PC-9 (cell line): ENCODE results near the gene ABHD16A. TPM values are rescaled to one million over a fixed set of nuclear protein-coding genes. Genes with fewer than 3 reads are reported as not detected.

Experiments used
- BruUV-seq: library from RNA; stranded (reverse); fragments of 400-500 nt; replicated peaks from 2 replicates; lab custom pipeline; 2021; lab: Mats Ljungman, UMichigan
- CTCF ChIA-PET: fragments of 300-600 bp; sonication (Branson Sonifier 250); formaldehyde crosslinking; loops from one replicate; lab custom pipeline; 2022; ENCODE audit warnings: antibody characterized with exemption; lab: Charles Lee
- POLR2A ChIA-PET: fragments of 300-600 bp; sonication (Branson Sonifier 250); formaldehyde crosslinking; loops from one replicate; lab custom pipeline; 2022; ENCODE audit warnings: antibody characterized with exemption; ENCODE audit not compliant: unreplicated experiment; lab: Charles Lee
- DNase-seq, 2 experiments: peaks; one replicate each; pipeline versions ENCODE4 v3.0.0 to v3.0.0-alpha.2; 2015 to 2022; ENCODE audit warnings: mixed read lengths in 1 of 2
- H2AFZ ChIP-seq: fragments of 200-600 bp; sonication (generic); 2 replicates; pipeline ENCODE4 v1.8.1; 2017; ENCODE audit warnings: antibody characterized with exemption
- H3F3A ChIP-seq: fragments of 200-600 bp; sonication (generic); 2 replicates; pipeline ENCODE4 v1.8.1; 2017; ENCODE audit warnings: antibody characterized with exemption, mild to moderate bottlenecking, low read depth; ENCODE audit not compliant: insufficient read depth
- H3K27ac ChIP-seq: fragments of 200-600 bp; sonication (generic); 2 replicates; pipeline ENCODE4 v1.6.1; 2016; ENCODE audit warnings: mixed run types
- H3K27me3 ChIP-seq: fragments of 200-600 bp; sonication (generic); 2 replicates; pipeline ENCODE4 v1.6.1; 2016; ENCODE audit warnings: low read depth, mixed run types; ENCODE audit not compliant: insufficient read depth
- H3K36me3 ChIP-seq: fragments of 200-600 bp; sonication (generic); 2 replicates; pipeline ENCODE4 v1.6.1; 2016; ENCODE audit warnings: low read depth, mixed run types
- H3K4me1 ChIP-seq: fragments of 200-600 bp; sonication (generic); replicated peaks from 2 replicates; pipeline ENCODE4 v1.6.1; 2016; ENCODE audit warnings: mixed run types; ENCODE audit not compliant: insufficient read depth
- H3K4me2 ChIP-seq: fragments of 200-600 bp; sonication (generic); 2 replicates; pipeline ENCODE4 v1.6.1; 2017; ENCODE audit warnings: mixed run types
- H3K4me3 ChIP-seq: fragments of 200-600 bp; sonication (generic); 2 replicates; pipeline ENCODE4 v1.6.1; 2016; ENCODE audit warnings: mixed run types
- H3K79me2 ChIP-seq: fragments of 200-600 bp; sonication (generic); 2 replicates; pipeline ENCODE4 v1.6.1; 2017; ENCODE audit warnings: low read depth, mixed run types
- H3K9me2 ChIP-seq: fragments of 200-600 bp; sonication (generic); 2 replicates; pipeline ENCODE4 v1.8.1; 2017; ENCODE audit warnings: mild to moderate bottlenecking; ENCODE audit not compliant: insufficient read depth
- H3K9me3 ChIP-seq: fragments of 200-600 bp; sonication (generic); 2 replicates; pipeline ENCODE4 v1.8.1; 2016; ENCODE audit warnings: low read depth; ENCODE audit not compliant: insufficient read depth
- H4K20me1 ChIP-seq: fragments of 200-600 bp; sonication (generic); 2 replicates; pipeline ENCODE4 v1.8.1; 2017; ENCODE audit not compliant: insufficient read depth
- EZH2 ChIP-seq: fragments of 200-600 bp; sonication (generic); IDR thresholded peaks from 2 replicates; pipeline ENCODE4 v1.8.0; 2017; ENCODE audit warnings: antibody characterized with exemption, low read depth
- intact Hi-C: fragments of 100-400 bp; cut with micrococcal nuclease; formaldehyde crosslinking; loops from one replicate; pipeline ENCODE4 v1.10.0; 2022; ENCODE audit not compliant: unreplicated experiment
- total RNA-seq: library from RNA; stranded (reverse); gene quantifications from 2 replicates; pipeline ENCODE4 v1.2.3, GENCODE V29; 2021
- TF ChIP-seq, protein P1 (sequence below): fragments of 200-600 bp; sonication (generic); conservative IDR thresholded peaks from 2 replicates; pipeline ENCODE4 v1.6.1; 2017; ENCODE audit warnings: mixed run types, antibody characterized with exemption, mild to moderate bottlenecking, moderate library complexity

Gene ABHD16A
- total RNA-seq, 1 experiment from 2014 or later = 35.2 TPM

DNA sequence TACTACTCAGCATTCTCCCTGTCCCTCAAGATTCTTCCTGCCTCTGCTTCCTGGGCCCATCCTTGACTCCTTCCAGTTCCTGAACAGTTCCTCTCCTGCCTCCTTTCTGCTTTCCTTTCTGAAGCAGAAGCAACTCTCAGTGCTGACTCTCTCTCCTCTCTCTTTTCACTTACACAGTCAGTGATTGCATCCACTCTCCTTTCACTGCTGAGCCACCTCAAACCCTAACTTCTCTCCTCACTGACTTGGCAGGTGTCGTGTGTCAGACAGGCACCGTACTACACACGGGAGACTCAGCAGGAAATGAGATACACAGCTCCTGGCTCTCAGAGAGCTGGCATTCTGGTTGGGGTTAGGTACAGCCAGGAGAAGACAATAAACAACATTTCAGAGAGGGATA, 5.6 kb downstream of the ABHD16A start:
- Histone ChIP-seq H3K9me3 (no peaks in the 10 kb centered on the region), H2AFZ (no peak overlapping the region), H3F3A (no peaks in the 10 kb centered on the region), H3K36me3 (peaks cover 6% of the 10 kb centered on the region; the same call in 1 of the 2 replicates), H3K9me2 (no peaks in the 10 kb centered on the region), H3K79me2 (peaks cover 23% of the 10 kb centered on the region), H3K4me2 (no peak overlapping the region), H4K20me1 (no peaks in the 10 kb centered on the region; the same call in 1 of the 2 replicates), H3K4me3 (no peak overlapping the region), H3K27me3 (no peaks in the 10 kb centered on the region), H3K27ac (no peak overlapping the region), H3K4me1 (peaks cover 9% of the 10 kb centered on the region; the same call in 1 of the 2 replicates)
- CTCF ChIA-PET = no interaction called here
- TF ChIP-seq EZH2 = no peak
- TF ChIP-seq, protein P1, sequence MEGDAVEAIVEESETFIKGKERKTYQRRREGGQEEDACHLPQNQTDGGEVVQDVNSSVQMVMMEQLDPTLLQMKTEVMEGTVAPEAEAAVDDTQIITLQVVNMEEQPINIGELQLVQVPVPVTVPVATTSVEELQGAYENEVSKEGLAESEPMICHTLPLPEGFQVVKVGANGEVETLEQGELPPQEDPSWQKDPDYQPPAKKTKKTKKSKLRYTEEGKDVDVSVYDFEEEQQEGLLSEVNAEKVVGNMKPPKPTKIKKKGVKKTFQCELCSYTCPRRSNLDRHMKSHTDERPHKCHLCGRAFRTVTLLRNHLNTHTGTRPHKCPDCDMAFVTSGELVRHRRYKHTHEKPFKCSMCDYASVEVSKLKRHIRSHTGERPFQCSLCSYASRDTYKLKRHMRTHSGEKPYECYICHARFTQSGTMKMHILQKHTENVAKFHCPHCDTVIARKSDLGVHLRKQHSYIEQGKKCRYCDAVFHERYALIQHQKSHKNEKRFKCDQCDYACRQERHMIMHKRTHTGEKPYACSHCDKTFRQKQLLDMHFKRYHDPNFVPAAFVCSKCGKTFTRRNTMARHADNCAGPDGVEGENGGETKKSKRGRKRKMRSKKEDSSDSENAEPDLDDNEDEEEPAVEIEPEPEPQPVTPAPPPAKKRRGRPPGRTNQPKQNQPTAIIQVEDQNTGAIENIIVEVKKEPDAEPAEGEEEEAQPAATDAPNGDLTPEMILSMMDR = no peak
- no peak for DNase-seq
- no TSS peak for BruUV-seq
- intact Hi-C loops = no loop called here
- POLR2A ChIA-PET = no interaction called here

- POLR2A ChIA-PET = no interaction called here
- peaks cover 3% of the 10 kb centered on the region; the same call in 1 of the 2 replicates for H3K36me3 ChIP-seq
- CTCF ChIA-PET = interaction anchor here (0.6 to 0.7 kb wide), 2 partner anchors 17 to 56 kb away, joined by 3 to 6 read pairs; no protein-coding TSS in a partner anchor
Observed at GRCh38 chr6:31693535-31693934, 9.6 kb downstream of the ABHD16A start.

DNA sequence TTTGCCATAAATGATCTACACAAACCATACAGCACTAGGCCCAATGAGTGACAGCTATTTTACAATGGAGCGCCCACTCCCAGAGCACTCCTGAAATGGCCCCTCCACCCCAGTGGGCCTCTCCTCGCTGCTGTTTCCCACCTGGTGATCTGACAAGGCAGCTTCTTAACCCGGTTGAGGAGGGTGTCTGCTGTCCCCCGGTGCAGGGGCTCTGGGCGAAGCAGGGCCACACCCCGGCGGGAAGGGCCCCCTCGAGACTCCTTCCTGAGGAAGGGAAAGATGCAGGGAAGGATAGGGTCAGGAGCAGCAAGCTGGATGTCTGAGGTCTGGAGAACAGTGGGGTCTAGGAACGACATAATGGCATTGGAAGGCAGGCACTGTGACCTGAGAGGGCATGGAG, 10.2 kb downstream of the ABHD16A start:
- Histone ChIP-seq H3K27me3 (no peaks in the 10 kb centered on the region), H3F3A (no peaks in the 10 kb centered on the region; the same call in 1 of the 2 replicates), H3K9me2 (no peaks in the 10 kb centered on the region), H3K4me1 (no peaks in the 10 kb centered on the region; the same call in 1 of the 2 replicates), H3K4me3 (no peak overlapping the region), H3K27ac (no peak overlapping the region), H4K20me1 (no peaks in the 10 kb centered on the region; the same call in 1 of the 2 replicates), H3K79me2 (no peaks in the 10 kb centered on the region), H3K9me3 (no peaks in the 10 kb centered on the region), H3K36me3 (peaks cover 3% of the 10 kb centered on the region; the same call in 1 of the 2 replicates), H2AFZ (no peak overlapping the region), H3K4me2 (no peak overlapping the region)
- no peak for DNase-seq
- ChIA-PET POLR2A (no interaction called here), CTCF (no interaction called here)
- no peak for TF ChIP-seq EZH2
- TF ChIP-seq, protein P1 = no peak
- BruUV-seq = no TSS peak
- intact Hi-C loops = no loop called here

More at GRCh38 chr6:31693535-31693934, 9.6 kb downstream of the ABHD16A start:
- Histone ChIP-seq H3K4me1 (no peaks in the 10 kb centered on the region; the same call in 1 of the 2 replicates), H3F3A (no peaks in the 10 kb centered on the region; the same call in 1 of the 2 replicates), H3K4me2 (no peak overlapping the region), H4K20me1 (no peaks in the 10 kb centered on the region; the same call in 1 of the 2 replicates), H3K9me3 (no peaks in the 10 kb centered on the region), H3K9me2 (no peaks in the 10 kb centered on the region), H3K27me3 (no peaks in the 10 kb centered on the region), H3K79me2 (no peaks in the 10 kb centered on the region), H3K27ac (no peak overlapping the region), H3K4me3 (no peak overlapping the region), H2AFZ (no peak overlapping the region)
- no TSS peak for BruUV-seq
- DNase-seq = no peak
- TF ChIP-seq, protein P1 = no peak
- TF ChIP-seq EZH2 = no peak
- intact Hi-C loops = no loop called here
